GM12892 (cell line): ENCODE results near the gene SRRM5.

Experiments used
- DNase-seq: peaks from one replicate; pipeline ENCODE4 v3.0.0; 2011; ENCODE audit not compliant: insufficient read length
- FAIRE-seq: peaks from 2 replicates; lab custom pipeline; 2011; peaks lifted over from hg19 to GRCh38; lab: Jason Lieb, UNC
- POLR2A ChIP-seq: IDR thresholded peaks from 2 replicates; pipeline ENCODE4 v1.6.1; 2011; ENCODE audit warnings: low read depth, low read length, control low read depth
- POLR2AphosphoS5 ChIP-seq: IDR thresholded peaks from 2 replicates; pipeline ENCODE4 v1.6.1; 2011; ENCODE audit warnings: low read depth, low read length, control low read depth
- TAF1 ChIP-seq: IDR thresholded peaks from 2 replicates; pipeline ENCODE4 v1.6.1; 2011; ENCODE audit warnings: low read depth, mild to moderate bottlenecking, control low read depth, low read length, borderline replicate concordance

The SRRM5 gene

DNA sequence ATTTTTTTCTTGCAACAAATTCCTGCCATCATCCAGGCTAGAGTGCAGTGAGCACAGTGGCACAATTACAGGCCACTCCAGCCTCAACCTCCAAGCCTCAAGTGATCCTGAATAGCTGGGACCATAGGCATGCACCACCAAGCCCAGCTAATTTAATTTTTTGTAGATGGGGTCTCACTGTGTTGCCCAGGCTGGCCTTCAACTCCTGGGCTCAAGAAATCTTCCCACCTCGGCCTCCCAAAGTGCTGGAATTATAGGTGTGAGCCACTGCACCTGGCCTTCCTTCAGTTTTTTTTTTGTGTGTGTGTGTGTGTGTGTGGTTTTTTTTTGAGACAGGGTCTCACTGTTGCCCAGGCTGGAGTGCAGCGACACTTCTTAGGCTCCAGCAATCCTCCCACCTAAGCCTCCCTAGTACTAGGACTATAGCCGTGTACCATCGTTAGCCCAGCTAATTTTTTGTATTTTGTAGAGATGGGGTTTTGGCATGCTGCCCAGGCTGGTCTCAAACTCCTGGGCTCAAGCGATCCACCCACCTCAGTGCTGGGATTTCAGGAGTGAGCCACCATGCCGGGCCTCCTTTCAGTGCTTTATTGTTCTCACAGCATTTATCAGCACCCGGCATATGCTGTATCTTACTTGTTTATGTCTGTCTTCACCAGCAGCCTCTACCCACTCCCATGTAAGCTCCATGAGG, 5.9 kb upstream of the SRRM5 start:
- TF ChIP-seq POLR2AphosphoS5, result no peak
- TF ChIP-seq POLR2A, result no peak
- TF ChIP-seq TAF1, result no peak
- DNase-seq (no peak), FAIRE-seq (no peak)

DNA sequence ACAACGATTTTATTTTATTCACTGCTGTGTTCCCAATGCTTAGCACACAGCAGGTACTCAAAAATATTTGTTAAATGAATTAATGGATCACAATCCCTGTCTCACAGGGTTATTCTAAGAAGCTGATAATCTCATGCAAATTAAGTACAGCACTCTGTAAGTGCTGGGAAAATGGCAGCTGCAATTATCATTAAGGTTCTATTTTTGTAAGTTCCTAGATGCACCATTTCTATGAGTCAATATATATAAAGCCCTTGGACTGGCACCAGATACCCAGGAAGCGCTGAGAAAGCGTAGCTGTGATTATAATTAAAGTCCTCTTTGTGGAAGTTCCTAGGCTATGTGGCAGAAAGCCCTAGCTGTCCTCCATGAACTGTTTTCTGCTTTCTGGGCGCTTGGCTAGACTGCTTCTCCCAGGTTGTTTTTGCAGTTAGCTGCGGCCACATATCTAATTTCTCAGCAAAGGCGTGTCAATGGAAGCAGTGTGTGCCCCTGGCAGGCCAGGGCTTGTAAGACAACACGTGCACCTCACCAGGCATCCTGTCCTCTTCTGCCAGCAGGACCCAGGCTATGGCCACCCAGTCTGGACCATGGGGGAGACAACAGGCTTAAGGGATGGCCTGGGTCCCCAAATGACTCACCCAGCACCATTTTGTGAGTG, 5.2 kb upstream of the SRRM5 start:
- DNase-seq, result no peak
- FAIRE-seq, result no peak
- TF ChIP-seq POLR2A (no peak), POLR2AphosphoS5 (no peak), TAF1 (no peak)

DNA sequence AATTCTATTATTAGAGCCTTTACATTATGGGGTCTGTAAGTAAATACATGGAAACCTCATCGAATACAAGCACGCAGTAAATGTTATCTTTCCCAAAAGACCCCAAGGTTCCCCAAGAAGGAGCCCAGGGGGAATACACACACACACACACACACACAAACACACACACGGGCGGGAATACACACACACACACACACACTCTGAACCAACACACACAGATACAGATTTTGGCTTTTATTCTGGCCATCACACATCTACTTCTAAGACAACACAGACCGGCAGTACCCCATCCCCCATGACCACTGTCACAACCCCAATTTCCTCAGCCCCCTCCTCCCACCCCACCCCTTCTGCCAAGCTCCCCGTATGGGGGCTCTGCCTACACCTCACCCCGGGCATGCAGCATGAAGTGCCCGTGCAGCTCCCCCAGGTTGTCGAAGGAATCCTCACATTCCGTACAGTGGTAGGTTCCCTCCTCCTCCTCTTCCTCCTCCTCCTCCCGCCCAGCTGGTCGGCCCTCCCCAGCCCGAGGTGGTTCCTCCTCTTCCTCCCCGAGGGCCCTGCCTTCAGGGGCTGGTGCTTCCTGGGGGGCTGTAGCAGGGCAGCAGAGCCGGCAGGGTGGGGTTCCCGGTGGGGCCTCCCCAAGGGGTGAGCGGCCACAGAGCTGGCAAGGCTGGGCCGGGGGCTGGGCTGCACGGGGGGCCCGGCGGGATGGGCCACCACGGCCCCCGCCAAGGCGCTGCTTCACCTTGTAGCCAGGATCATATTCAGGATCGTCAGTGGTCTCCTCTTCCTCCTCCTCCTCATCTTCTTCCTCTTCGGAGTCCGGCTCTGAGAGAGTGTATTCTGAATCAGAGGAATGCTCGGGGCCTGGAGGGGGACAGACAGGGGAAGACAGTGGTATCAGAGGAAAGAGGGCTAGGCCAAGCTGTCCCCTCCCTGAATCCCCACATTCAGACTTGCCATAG, 4.4 kb upstream of the SRRM5 start:
- FAIRE-seq, result no peak
- TF ChIP-seq TAF1, result no peak
- TF ChIP-seq POLR2A, result peak; percentile 29; the same call in 1 of the 2 replicates
- no peak for DNase-seq

DNA sequence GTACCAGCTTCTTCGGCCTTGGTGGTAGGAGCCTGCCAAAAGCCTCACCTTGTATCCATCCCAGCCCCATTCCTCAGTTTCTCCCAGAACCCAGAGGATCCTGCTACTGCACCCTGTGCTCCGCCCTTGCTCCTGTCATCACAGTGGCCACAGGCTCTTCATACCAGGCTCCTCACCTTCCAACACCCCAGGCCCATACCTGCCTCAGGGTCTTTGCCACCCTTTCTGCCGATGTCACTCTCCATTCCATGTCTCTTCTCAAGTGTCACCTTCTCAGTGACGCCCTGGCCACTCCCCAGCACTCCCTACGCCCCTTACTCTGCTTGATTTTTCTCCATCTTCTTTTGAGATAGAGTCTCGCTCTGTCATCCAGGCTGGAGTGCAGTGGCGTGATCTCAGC, 2.0 kb upstream of the SRRM5 start:
- FAIRE-seq (no peak), DNase-seq (no peak)
- TF ChIP-seq POLR2AphosphoS5, result no peak
- TF ChIP-seq TAF1, result no peak
- TF ChIP-seq POLR2A, result no peak

DNA sequence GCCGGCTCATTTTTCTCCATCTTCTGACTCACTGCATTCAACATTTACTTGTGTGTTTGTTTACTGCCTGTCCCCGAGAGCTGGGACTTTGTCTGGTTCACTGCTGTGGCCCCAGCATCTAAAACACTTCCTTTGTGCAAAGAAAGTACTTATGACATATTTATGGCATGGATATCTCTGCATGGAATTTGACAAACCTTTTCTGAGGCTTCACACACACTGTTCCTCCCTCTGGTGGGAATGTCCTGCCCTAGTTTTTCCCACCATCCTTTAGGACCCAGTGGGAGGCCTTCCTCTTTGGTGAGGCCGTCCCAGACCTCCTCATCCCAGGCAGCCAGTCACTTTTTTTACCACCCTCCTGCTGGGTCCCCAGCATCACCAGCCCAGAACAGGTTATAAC, 1.4 kb upstream of the SRRM5 start:
- DNase-seq (no peak), FAIRE-seq (no peak)
- TF ChIP-seq TAF1 (no peak), POLR2A (no peak), POLR2AphosphoS5 (no peak)

DNA sequence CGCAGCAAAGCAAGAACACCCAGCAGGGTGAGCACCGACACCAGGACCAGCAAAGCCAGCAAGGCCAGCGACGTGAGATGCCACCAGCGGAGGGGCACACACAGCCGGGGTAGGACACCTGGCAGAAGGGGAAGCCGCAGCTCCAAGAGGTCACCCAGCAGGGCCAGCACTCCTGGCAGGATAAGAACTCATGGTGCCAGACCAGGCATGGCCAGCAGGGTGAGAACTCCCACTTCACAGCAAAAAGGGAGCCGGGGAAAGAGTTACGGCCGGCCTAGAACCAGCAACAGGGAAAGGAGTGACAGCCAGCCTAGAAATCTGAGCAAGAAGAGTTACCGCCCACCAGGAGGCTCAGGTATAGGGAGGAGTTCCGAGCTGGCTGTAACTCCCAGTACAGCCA, 486 bp downstream of the SRRM5 start:
- no peak for TF ChIP-seq TAF1
- TF ChIP-seq POLR2A, result no peak
- no peak for TF ChIP-seq POLR2AphosphoS5
- FAIRE-seq (no peak), DNase-seq (no peak)

DNA sequence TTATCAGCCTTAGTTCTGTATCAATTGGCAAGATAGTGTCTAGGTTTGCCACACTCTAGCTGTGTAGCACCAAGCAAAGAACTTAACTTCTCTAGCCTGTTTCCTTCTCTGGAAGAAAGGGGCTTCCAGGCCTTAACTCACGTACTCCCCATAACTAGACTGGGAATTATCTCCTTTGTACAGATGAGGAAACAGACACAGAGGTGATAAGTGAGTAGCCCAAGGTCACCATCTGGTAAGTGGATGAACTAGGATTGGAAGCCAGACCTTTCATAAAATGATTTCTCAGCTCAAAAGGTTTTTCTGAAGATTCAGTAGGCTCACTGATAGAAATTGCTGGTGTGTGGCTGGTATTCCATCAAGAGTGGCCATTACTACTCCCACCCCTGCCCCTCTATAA, 4.4 kb downstream of the SRRM5 start:
- no peak for FAIRE-seq
- DNase-seq, result no peak

DNA sequence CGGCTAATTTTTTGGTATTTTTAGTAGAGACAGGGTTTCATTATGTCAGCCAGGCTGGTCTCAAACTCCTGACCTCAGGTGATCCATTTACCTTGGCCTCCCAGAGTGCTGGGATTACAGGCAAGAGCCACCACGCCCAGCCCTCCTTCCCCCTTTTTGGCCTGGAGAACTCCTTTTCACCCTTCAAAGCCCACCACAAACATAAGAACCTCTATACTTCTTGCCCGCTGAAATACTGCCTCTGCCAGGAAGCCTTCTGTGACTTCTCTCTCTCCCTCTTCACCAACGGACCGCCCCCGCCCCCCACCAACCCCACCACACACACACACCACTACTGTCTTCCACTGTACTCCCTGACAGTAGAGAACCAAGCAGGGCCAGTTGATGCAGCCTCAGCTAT, 5.1 kb downstream of the SRRM5 start:
- no peak for FAIRE-seq
- no peak for DNase-seq
- no peak for TF ChIP-seq TAF1
- TF ChIP-seq POLR2AphosphoS5, result no peak
- TF ChIP-seq POLR2A, result no peak

More for the DNA sequence above, 4.4 kb downstream of the SRRM5 start:
- no peak for TF ChIP-seq TAF1
- no peak for TF ChIP-seq POLR2A
- no peak for TF ChIP-seq POLR2AphosphoS5

DNA sequence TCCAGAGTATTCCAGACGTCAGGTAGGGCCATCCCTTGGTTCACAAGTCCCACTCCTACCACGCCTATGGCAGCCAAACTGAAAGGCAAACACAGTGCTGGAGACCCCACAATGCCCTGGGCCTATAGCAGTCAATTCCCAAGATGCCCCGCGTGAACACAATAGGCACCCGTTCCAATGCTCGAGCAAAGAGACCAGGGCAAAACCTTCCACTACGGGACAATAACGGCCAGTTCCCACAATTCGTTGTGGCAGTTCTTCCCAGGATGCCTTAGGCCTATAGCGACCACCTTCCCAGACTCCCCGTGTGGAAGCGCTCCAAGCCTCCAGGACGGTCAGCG, 7.0 kb downstream of the SRRM5 start:
- DNase-seq (peak; percentile 51), FAIRE-seq (peak; percentile 91)
- TF ChIP-seq POLR2AphosphoS5, result no peak
- no peak for TF ChIP-seq POLR2A
- no peak for TF ChIP-seq TAF1

DNA sequence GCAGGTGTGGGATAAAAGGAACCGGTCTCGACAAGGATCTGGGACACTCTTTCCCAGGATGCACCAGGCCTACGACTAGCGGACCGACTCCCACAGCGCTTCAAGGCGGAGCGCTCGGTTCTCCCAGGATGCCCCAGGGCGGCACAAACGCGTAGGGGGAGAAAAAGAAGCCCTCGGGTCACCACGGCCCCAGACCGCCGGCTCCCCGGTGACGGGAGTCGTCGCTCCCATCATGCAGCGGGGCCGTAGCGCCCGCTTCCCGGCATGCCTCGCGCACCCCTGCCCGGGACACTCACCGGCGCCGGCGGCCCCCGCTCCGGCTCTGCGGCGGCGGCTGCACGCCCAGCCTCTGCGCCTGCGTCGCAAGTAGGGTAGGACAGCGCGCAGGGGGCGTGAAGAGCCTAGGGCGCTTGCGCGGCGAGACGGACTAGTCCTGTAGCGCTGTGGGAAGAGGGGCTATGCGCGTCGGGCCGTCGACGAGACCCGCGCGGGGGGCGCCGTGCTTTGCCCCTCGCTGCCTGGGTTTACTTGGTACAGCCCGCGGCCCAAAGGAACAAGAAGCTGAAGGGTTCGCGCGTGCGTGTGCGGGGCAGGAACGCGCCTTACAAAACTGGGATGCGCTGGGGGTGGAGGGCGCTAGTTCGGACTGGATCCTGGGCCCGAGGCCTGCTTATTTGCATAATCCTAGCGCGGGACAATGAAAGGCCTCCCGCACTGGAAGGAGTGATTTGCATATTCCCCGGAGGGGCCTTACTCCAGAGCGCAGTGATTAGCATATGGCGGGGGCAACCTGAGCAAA, 7.6 kb downstream of the SRRM5 start, which contains the start of gene ZNF428:
Gene ZNF428, minus strand, starts transcription at position 368 of the 799 bp plus-strand sequence. CDS start 5,325 bp downstream, outside the sequence.
- DNase-seq, result peak; percentile 93
- peak; percentile 98 for FAIRE-seq
- TF ChIP-seq TAF1 (peak; percentile 65), POLR2AphosphoS5 (peak; percentile 71; the same call in 1 of the 2 replicates), POLR2A (peak; percentile 88)
